GM23248 (cell line): ENCODE results near the gene PAIP2.

Source experiments
- EZH2 ChIP-seq: fragments of 200-600 bp; sonication (generic); IDR thresholded peaks from 2 replicates; pipeline ENCODE4 v1.6.1; 2018; ENCODE audit warnings: antibody characterized with exemption, mild to moderate bottlenecking; ENCODE audit not compliant: insufficient read depth, poor library complexity, severe bottlenecking
- EZH2phosphoT487 ChIP-seq: fragments of 200-600 bp; sonication (generic); IDR thresholded peaks from 2 replicates; pipeline ENCODE4 v1.6.1; 2018; ENCODE audit warnings: antibody characterized with exemption, moderate library complexity, mild to moderate bottlenecking, low read depth; ENCODE audit not compliant: insufficient read depth

DNA sequence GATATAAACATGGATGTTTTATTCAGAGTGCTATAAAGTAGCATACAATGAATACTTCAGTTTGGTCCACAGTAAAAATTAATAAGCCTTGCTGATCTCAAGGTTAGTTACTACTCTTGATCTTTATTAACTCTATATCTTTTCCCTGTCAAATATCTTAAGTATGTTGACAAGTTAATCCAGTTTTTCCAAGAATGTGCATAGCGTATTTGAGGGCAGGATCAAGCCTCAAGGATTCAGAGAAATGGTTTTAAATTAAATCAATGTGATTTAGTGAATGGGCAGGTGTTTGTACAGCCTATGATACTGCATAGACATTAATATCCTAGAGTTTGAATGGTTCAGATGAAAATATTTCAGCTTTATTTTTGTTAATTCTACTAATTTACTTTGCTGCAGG is 27.4 kb upstream of the PAIP2 start:
- no peak for TF ChIP-seq EZH2
- no peak for TF ChIP-seq EZH2phosphoT487
